Cardiac fibroblast (primary cell): ENCODE results near the gene CCL24.
"Not testable (repeated sequence)": the region's sequence is repeated elsewhere in the genome, so short reads cannot be mapped to it uniquely, and the experiment has no call there.

Experiments
- DNase-seq, 2 donors: peaks; one replicate each; pipeline versions ENCODE4 v3.0.0 to v3.0.0-alpha.2; 2010; ENCODE audit warnings: low read depth in 2 of 2
- H3K4me3 ChIP-seq, 2 donors: replicated peaks in 1 of 2; 1 replicate in 1 of 2; 2 replicates in 1 of 2; pipeline ENCODE4 v1.5.1; 2011; ENCODE audit warnings: low read depth in 2 of 2, low read length in 2 of 2, mild to moderate bottlenecking in 2 of 2, moderate library complexity in 1 of 2
- CTCF ChIP-seq: IDR thresholded peaks from one replicate; pipeline ENCODE4 v1.5.1; 2011; ENCODE audit warnings: low read depth, mild to moderate bottlenecking, low read length, inconsistent platforms

CCL24 gene

GRCh38 chr7:75798770-75799169, 14.8 kb downstream of the CCL24 start:
- TF ChIP-seq CTCF, result no peak
- no peak for DNase-seq

GRCh38 chr7:75796420-75796819, 17.2 kb downstream of the CCL24 start:
- no peak for TF ChIP-seq CTCF
- DNase-seq, result no peak
- H3K4me3 ChIP-seq, result no peak overlapping the region

More at GRCh38 chr7:75798770-75799169, 14.8 kb downstream of the CCL24 start:
- no peak overlapping the region for H3K4me3 ChIP-seq

DNA sequence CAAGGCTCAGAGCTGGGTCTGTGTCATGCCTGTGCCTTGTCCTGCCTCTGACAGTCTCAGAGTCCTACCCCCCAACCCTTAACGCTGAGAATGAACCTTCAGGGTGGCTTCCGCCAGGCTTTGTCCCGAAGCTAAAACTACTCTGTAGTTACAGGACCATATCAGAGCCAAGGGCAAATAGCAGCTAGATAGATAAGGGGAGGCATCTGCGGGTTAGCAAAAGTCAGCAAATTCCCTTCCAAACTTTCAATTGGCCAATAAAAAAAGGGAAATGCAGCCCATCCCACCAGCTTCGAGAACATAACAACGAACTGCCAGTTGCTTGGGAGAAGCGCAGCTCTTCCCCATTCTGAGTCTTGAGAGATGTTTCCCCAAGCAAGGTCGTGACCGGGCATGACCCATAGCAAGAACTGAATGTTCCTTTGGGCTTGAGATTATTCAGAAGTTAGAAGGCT, 17.7 kb downstream of the CCL24 start:
- H3K4me3 ChIP-seq, result no peak overlapping the region
- no peak for TF ChIP-seq CTCF
- DNase-seq, result peak in 1 of 2 donors; percentile 49

- TF ChIP-seq CTCF, result no peak
- DNase-seq, result no peak
- H3K4me3 ChIP-seq, result no peak overlapping the region
Measured at GRCh38 chr7:75793676-75794075, 19.9 kb downstream of the CCL24 start.

- not testable (repeated sequence) for H3K4me3 ChIP-seq, DNase-seq
Measured at GRCh38 chr7:75792567-75792966, 21.0 kb downstream of the CCL24 start.

DNA sequence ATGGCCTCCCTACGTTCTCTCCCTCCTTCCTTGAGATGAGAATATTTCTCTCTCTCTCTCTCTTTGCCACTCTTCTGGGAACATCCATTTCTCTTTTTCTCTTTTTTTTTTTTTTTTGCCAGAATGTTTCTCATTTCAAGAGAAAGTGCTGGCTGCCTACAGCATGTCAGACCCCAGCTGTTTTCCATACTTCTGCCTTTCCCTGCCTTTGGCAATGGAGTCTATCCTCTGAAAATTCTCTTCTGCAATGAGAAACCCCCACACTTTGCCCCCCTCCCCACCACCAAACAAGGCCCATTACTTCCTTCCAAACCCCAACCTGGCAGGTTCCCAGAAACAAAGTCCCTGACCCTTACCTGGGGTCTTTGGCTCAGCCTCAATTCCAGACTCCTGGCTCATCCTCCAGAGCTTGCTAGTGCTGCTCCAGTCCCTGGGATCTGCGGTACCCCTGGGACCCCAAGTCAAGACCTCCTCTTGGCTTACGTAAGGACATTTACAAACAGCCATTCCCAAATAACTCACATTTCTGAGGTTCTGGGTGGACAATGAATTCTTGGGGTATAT, 24.2 kb downstream of the CCL24 start:
- TF ChIP-seq CTCF, result no peak
- no peak overlapping the region for H3K4me3 ChIP-seq
- DNase-seq, result no peak

- not testable (repeated sequence) for H3K4me3 ChIP-seq, DNase-seq
Measured at GRCh38 chr7:75788154-75788847, 25.3 kb downstream of the CCL24 start.

DNA sequence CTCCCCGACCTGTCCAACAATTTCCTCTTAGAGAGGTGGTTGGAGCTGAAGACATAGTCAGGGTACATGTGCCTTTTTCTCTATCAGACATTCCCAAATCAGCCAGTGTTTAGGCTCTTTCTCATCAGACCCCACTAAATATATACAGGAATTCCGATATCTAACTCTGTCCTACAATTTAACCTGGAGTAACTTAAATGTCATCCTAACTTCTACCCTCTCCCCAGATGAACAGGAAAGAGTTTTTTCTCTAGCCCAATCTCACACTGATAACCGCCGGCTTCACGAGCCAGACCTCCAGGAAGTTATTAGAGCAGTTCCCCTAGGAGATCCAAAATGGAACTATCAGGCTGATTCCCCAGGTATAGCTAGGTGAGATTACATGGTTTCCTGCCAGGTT, 30.5 kb downstream of the CCL24 start:
- DNase-seq, H3K4me3 ChIP-seq: not testable (repeated sequence)

GRCh38 chr7:75780647-75781273, 32.8 kb downstream of the CCL24 start:
- not testable (repeated sequence) for DNase-seq, H3K4me3 ChIP-seq

GRCh38 chr7:75779516-75779915, 34.1 kb downstream of the CCL24 start:
- not testable (repeated sequence) for DNase-seq, H3K4me3 ChIP-seq

GRCh38 chr7:75779035-75779434, 34.6 kb downstream of the CCL24 start:
- DNase-seq, H3K4me3 ChIP-seq: not testable (repeated sequence)
